Cardiac muscle cell (in vitro differentiated cells and primary cell): ENCODE measurements around the gene BAIAP2L1. TPM values are rescaled to one million over a fixed set of nuclear protein-coding genes. Genes with fewer than 3 reads are reported as not detected.

Experiments
- DNase-seq, 2 donors: peaks; one replicate each; pipeline versions ENCODE4 v3.0.0 to v3.0.0-alpha.2; 2010 to 2017; ENCODE audit warnings: low read depth in 1 of 2, low spot score in 1 of 2
- H3K27ac ChIP-seq: fragments of 200-600 bp; sonication (generic); 2 replicates; pipeline ENCODE4 v1.5.1; 2016
- H3K27me3 ChIP-seq: fragments of 200-600 bp; sonication (generic); 2 replicates; pipeline ENCODE4 v1.6.0; 2016; ENCODE audit warnings: control low read depth
- H3K36me3 ChIP-seq: fragments of 200-600 bp; sonication (generic); 2 replicates; pipeline ENCODE4 v1.5.1; 2016; ENCODE audit warnings: control low read depth
- H3K4me1 ChIP-seq: fragments of 200-600 bp; sonication (generic); 2 replicates; pipeline ENCODE4 v1.8.1; 2017; ENCODE audit warnings: low read depth, mild to moderate bottlenecking, mixed run types
- H3K4me3 ChIP-seq: fragments of 200-600 bp; sonication (generic); 2 replicates; pipeline ENCODE4 v1.5.1; 2016; ENCODE audit warnings: mild to moderate bottlenecking
- H3K9me3 ChIP-seq: fragments of 200-600 bp; sonication (generic); 2 replicates; pipeline ENCODE4 v1.5.1; 2017; ENCODE audit warnings: low read depth, mild to moderate bottlenecking, control low read depth
- polyA plus RNA-seq: library from polyadenylated mRNA; unstranded; fragments of >200 nt; fragmentation: Nextera tagmentation; extraction: Ambion mirVana; gene quantifications from 2 replicates; pipeline ENCODE4 v1.2.1, GENCODE V29; 2016
- total RNA-seq: library from RNA; depleted of rRNA; stranded (reverse); fragments of >200 nt; gene quantifications from 2 replicates; pipeline ENCODE4 v1.2.3, GENCODE V29; 2016
- TF ChIP-seq, protein P1 (sequence below): IDR thresholded peaks from 2 replicates; pipeline ENCODE4 v1.5.1; 2012; ENCODE audit warnings: low read depth, mild to moderate bottlenecking, low read length

The BAIAP2L1 gene
- total and polyA plus RNA-seq, 2 experiments from 2014 or later: 7.6 to 11.6 TPM

DNA sequence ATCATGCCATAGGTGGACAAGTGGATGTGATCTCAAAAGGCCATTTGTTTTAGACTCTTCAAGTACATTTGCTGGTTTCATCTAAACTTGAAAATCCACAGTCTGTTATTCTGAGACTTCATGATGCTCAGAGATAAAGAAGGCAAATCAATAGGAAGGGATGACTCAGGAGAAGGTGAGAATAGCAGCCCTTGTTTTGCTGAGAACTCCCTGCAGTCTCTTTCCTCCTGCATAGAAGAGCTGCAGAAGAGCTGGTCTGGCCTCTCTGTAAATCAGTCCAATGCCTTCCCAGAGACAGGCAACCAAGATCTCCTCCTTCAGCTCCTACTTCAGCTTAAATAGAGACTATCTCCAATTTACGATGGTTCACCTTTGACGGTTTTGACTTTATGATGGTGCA lies 4.0 kb upstream of the BAIAP2L1 start:
- no peak overlapping the region for H3K27ac ChIP-seq
- H3K27me3 ChIP-seq: no peaks in the 10 kb centered on the region
- H3K4me3 ChIP-seq: no peak overlapping the region
- TF ChIP-seq, protein P1, sequence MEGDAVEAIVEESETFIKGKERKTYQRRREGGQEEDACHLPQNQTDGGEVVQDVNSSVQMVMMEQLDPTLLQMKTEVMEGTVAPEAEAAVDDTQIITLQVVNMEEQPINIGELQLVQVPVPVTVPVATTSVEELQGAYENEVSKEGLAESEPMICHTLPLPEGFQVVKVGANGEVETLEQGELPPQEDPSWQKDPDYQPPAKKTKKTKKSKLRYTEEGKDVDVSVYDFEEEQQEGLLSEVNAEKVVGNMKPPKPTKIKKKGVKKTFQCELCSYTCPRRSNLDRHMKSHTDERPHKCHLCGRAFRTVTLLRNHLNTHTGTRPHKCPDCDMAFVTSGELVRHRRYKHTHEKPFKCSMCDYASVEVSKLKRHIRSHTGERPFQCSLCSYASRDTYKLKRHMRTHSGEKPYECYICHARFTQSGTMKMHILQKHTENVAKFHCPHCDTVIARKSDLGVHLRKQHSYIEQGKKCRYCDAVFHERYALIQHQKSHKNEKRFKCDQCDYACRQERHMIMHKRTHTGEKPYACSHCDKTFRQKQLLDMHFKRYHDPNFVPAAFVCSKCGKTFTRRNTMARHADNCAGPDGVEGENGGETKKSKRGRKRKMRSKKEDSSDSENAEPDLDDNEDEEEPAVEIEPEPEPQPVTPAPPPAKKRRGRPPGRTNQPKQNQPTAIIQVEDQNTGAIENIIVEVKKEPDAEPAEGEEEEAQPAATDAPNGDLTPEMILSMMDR: no peak
- DNase-seq: no peak
- no peaks in the 10 kb centered on the region for H3K36me3 ChIP-seq
- H3K9me3 ChIP-seq: no peaks in the 10 kb centered on the region
- H3K4me1 ChIP-seq: peaks cover 1% of the 10 kb centered on the region

DNA sequence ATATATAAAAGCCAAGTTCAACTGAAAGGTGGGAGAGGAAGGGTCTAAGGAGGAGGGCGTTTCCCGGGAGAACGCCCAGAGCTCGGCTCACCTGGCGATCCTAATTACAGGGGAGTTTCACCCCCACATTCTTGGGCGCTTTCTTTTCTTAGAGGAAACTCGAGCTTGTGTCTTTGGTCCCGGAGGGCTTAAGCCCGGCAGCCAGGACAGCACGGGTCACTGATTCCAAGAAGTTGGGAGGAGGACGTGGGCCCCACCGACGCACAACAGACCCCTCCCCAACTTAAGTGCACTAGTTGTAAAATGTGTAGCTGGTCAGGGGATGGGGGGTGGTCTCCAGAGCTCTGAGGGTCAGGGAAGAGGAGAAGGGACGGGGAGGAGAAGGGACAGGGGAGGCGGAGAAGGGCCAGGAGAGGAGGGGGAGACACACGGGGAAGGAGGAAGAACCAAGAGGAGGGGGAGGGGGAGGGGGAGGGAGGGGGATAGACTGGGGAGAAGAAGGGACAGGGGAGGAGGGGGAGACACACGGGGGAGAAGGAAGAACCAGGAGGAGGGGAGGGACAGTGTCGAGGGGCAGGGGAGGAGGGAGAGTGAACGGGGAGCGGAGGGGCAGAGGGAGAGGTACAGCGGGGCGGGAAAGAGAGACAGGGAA lies 874 bp downstream of the BAIAP2L1 start:
- H3K27ac ChIP-seq: no peak overlapping the region
- H3K9me3 ChIP-seq: no peaks in the 10 kb centered on the region
- no peaks in the 10 kb centered on the region for H3K36me3 ChIP-seq
- H3K4me3 ChIP-seq: peak overlapping the region; percentile 52
- peaks cover 8% of the 10 kb centered on the region for H3K4me1 ChIP-seq
- H3K27me3 ChIP-seq: no peaks in the 10 kb centered on the region
- TF ChIP-seq, protein P1: no peak
- DNase-seq: peak; percentile 17 to 42

DNA sequence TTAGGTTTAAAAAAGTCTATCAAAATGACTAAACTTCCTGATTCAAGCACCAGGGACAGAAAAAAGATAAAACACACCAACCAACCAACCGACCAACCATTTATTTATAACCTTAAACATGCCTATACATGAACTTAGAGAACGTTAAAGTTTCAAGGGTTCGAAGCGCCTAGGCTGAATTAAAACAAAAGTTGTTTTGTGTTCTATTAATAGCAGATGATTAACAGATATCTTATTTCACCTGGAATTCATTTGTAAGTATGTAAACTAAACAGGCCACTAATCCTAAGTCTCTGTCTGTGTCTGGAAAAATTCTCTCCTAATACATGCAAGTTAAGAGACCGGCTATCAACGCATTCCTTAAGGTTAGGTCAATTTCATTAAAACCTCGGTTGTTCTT lies 1.4 kb downstream of the BAIAP2L1 start:
- Histone ChIP-seq H3K4me3 (peak overlapping the region; percentile 4), H3K27me3 (no peaks in the 10 kb centered on the region), H3K9me3 (no peaks in the 10 kb centered on the region), H3K36me3 (no peaks in the 10 kb centered on the region), H3K4me1 (peaks cover 8% of the 10 kb centered on the region), H3K27ac (no peak overlapping the region)
- peak in 1 of 2 donors; percentile 18 for DNase-seq
- TF ChIP-seq, protein P1: no peak

DNA sequence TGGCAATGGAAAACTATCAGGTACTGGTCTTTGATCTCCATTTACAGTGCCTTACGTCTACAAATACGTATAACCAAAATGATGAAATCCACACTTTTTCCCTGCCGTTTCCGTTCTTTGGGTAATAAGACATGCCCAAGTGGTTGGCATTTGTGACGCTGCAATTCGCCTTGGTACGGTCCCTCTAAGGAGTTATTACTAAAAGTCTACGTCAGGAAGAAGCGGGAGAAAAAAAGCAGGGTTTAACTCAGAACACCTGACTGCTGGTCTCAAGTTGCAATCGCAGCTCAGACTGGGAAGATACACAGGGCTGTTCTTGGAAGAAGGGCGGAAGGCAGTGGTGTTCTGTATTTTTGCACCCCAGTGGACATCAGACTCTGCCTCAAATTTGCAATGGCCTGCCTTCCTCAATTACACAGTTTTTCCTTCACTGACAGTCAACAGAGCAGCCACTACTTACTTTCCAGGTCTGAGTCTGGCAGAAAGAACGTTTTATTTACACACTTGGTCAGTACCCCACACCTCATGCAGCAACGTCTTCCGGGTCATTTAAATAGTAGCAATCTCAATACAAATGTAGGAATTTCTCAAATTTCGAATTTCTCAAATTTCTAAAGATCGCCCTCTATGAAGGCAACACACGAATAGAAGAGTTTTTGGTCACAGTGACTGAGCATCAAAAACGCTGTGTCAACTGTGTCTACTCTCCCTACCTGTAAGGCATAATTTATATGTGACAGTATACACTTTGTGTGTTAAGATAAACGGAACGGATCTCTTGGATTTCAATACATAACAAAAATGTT lies 2.1 kb downstream of the BAIAP2L1 start:
- no peak overlapping the region for H3K4me3 ChIP-seq
- no peaks in the 10 kb centered on the region for H3K9me3 ChIP-seq
- no peaks in the 10 kb centered on the region for H3K27me3 ChIP-seq
- no peaks in the 10 kb centered on the region for H3K36me3 ChIP-seq
- DNase-seq: no peak
- H3K27ac ChIP-seq: no peak overlapping the region
- TF ChIP-seq, protein P1: no peak
- peaks cover 8% of the 10 kb centered on the region for H3K4me1 ChIP-seq

DNA sequence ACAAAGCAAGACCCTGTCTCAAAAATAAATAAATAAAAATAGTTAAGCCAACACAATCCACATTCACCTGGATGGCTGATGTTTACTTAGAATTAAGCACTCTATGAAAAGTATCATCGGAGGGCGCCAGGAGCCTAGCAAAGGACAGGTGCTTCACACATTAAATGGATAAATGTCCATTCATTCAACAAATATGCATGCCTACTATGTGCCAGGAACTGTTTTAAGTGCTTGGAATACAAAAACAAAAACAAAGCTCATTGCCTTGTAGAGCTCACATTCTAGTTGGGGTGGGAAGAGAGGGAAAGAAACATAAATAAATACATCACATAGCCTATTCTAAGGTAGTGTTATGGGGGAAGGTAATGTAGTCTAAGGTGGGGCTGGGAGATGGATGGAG lies 4.1 kb downstream of the BAIAP2L1 start:
- H3K4me1 ChIP-seq: peaks cover 8% of the 10 kb centered on the region
- H3K9me3 ChIP-seq: no peaks in the 10 kb centered on the region
- no peaks in the 10 kb centered on the region for H3K27me3 ChIP-seq
- H3K4me3 ChIP-seq: no peak overlapping the region
- DNase-seq: no peak
- H3K36me3 ChIP-seq: no peaks in the 10 kb centered on the region
- no peak overlapping the region for H3K27ac ChIP-seq
- TF ChIP-seq, protein P1: no peak
